ENCODE data around the gene PAFAH1B1.
A peak's percentile ranks its signal among the peaks of the same experiment; 100 is the strongest.

The PAFAH1B1 gene

DNA sequence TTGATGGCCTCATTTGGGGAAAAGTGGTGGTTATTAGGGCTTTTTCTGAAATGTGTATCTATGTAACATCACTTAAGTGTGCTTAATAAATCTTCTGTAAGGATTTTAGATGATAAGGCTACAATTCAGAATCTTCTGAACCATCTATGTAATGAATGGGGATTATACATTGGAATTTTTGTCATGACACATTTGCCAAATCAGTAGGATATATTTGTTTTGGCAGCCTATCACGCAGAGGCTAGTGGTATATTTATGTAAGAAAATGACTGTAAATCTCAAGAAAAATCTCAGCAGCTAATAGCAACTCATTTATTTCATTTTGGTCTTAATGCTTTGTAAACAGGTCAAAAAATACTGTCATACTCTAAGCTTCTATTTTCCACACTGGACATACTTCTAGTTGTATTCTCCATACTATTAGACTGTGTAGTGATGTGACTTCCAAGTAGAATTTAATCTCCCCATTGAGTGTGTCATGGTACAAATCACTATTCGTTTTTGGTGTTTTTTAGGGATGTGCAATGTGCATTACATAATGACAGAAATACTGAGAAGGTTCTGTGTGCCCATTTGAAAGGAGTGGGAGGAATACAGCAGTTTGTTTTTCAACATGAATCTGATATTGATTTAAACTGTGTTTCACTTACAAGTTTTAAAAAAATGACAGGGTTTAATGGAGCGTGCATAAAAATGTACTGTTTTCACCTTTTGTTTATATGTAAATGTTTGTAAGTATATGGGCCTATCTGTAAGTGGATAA, 88.9 kb downstream of the PAFAH1B1 start:
- no peaks in the 10 kb centered on the region for H3K27me3 ChIP-seq (replicated peaks; ENCODE audit: control insufficient read depth, insufficient read depth, low read length)
- H3K4me3 ChIP-seq (ENCODE audit: low read length), result no peak overlapping the region
- no peak overlapping the region for H3K9ac ChIP-seq (ENCODE audit: low read length)
- no peaks in the 10 kb centered on the region for H3K9me3 ChIP-seq (ENCODE audit: control insufficient read depth, low read length)
- H3K4me1 ChIP-seq (ENCODE audit: control insufficient read depth, insufficient read depth, low read length), result peaks cover 12% of the 10 kb centered on the region
- DNase-seq (ENCODE audit: low read depth), result no peak
- H3K36me3 ChIP-seq (ENCODE audit: control insufficient read depth, insufficient read depth, low read length, severe bottlenecking), result peaks cover 69% of the 10 kb centered on the region

DNA sequence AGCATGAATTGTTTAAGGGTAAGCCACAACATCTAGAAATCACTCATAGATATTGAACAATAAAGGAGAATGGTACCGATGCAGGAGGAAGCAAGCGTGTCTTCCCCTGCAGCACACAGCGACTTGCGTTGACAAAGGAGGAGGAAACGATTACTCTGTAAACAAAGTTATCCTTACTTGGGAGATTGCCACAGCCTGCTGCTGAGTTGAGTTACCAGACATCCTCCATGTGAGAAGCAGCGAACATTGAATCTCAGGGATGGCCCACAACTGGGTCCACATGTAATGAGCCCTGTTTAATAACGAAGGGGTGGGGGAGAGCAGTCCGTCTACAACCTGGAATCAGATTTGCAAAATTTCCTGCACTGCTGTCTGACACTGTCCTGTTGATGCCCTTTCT, 90.5 kb downstream of the PAFAH1B1 start:
- H3K4me1 ChIP-seq (ENCODE audit: control insufficient read depth, insufficient read depth, low read length), result peaks cover 18% of the 10 kb centered on the region
- no peak overlapping the region for H3K9ac ChIP-seq (ENCODE audit: low read length)
- H3K36me3 ChIP-seq (ENCODE audit: control insufficient read depth, insufficient read depth, low read length, severe bottlenecking), result peaks cover 63% of the 10 kb centered on the region
- no peaks in the 10 kb centered on the region for H3K9me3 ChIP-seq (ENCODE audit: control insufficient read depth, low read length)
- no peak for DNase-seq (ENCODE audit: low read depth)
- H3K27me3 ChIP-seq (replicated peaks; ENCODE audit: control insufficient read depth, insufficient read depth, low read length), result no peaks in the 10 kb centered on the region
- H3K4me3 ChIP-seq (ENCODE audit: low read length), result no peak overlapping the region

DNA sequence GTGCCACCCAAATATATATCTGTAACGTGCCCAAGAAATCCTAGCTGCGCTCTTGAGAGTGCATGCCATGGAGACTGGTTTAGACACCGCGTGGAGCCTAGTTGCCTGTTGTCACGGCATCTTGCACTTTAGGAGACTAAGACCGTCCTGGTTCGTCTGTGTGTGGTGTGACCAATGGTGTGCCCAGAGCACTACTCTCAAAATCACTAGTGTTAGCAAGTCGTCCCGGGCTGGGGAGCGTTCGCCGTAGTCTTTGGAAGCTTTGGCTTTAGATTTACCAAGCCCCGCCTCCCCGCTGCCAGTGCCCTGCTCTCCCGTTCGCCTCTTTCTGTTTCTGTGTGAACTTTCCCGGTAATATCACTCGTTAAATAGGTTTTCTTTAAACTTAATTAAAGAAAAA, 91.1 kb downstream of the PAFAH1B1 start:
- Histone ChIP-seq H3K27me3 (replicated peaks; ENCODE audit: control insufficient read depth, insufficient read depth, low read length) (no peaks in the 10 kb centered on the region), H3K4me3 (ENCODE audit: low read length) (no peak overlapping the region), H3K4me1 (ENCODE audit: control insufficient read depth, insufficient read depth, low read length) (peaks cover 18% of the 10 kb centered on the region), H3K9me3 (ENCODE audit: control insufficient read depth, low read length) (no peaks in the 10 kb centered on the region), H3K36me3 (ENCODE audit: control insufficient read depth, insufficient read depth, low read length, severe bottlenecking) (peaks cover 63% of the 10 kb centered on the region), H3K9ac (ENCODE audit: low read length) (no peak overlapping the region)
- DNase-seq (ENCODE audit: low read depth), result no peak

GRCh38 chr17:2685696-2686095, 92.2 kb downstream of the PAFAH1B1 start:
- peaks cover 59% of the 10 kb centered on the region for H3K36me3 ChIP-seq (ENCODE audit: control insufficient read depth, insufficient read depth, low read length, severe bottlenecking)
- peaks cover 18% of the 10 kb centered on the region for H3K4me1 ChIP-seq (ENCODE audit: control insufficient read depth, insufficient read depth, low read length)
- H3K4me3 ChIP-seq (ENCODE audit: low read length), result no peak overlapping the region
- DNase-seq (ENCODE audit: low read depth), result no peak
- no peaks in the 10 kb centered on the region for H3K27me3 ChIP-seq (replicated peaks; ENCODE audit: control insufficient read depth, insufficient read depth, low read length)
- H3K9me3 ChIP-seq (ENCODE audit: control insufficient read depth, low read length), result no peaks in the 10 kb centered on the region
- H3K9ac ChIP-seq (ENCODE audit: low read length), result no peak overlapping the region

- Histone ChIP-seq H3K9ac (ENCODE audit: low read length) (peak overlapping the region; percentile 63), H3K36me3 (ENCODE audit: control insufficient read depth, insufficient read depth, low read length, severe bottlenecking) (peaks cover 55% of the 10 kb centered on the region), H3K4me1 (ENCODE audit: control insufficient read depth, insufficient read depth, low read length) (peaks cover 18% of the 10 kb centered on the region), H3K9me3 (ENCODE audit: control insufficient read depth, low read length) (no peaks in the 10 kb centered on the region), H3K4me3 (ENCODE audit: low read length) (no peak overlapping the region), H3K27me3 (replicated peaks; ENCODE audit: control insufficient read depth, insufficient read depth, low read length) (no peaks in the 10 kb centered on the region)
- DNase-seq (ENCODE audit: low read depth), result no peak
These were observed 93.6 kb downstream of the PAFAH1B1 start for GRCh38 chr17:2687074-2687418.

GRCh38 chr17:2688351-2689342, 95.2 kb downstream of the PAFAH1B1 start:
- Histone ChIP-seq H3K9me3 (ENCODE audit: control insufficient read depth, low read length) (no peaks in the 10 kb centered on the region), H3K27me3 (replicated peaks; ENCODE audit: control insufficient read depth, insufficient read depth, low read length) (no peaks in the 10 kb centered on the region), H3K4me1 (ENCODE audit: control insufficient read depth, insufficient read depth, low read length) (peaks cover 18% of the 10 kb centered on the region), H3K9ac (ENCODE audit: low read length) (no peak overlapping the region), H3K4me3 (ENCODE audit: low read length) (no peak overlapping the region), H3K36me3 (ENCODE audit: control insufficient read depth, insufficient read depth, low read length, severe bottlenecking) (peaks cover 55% of the 10 kb centered on the region)
- DNase-seq (ENCODE audit: low read depth), result no peak

DNA sequence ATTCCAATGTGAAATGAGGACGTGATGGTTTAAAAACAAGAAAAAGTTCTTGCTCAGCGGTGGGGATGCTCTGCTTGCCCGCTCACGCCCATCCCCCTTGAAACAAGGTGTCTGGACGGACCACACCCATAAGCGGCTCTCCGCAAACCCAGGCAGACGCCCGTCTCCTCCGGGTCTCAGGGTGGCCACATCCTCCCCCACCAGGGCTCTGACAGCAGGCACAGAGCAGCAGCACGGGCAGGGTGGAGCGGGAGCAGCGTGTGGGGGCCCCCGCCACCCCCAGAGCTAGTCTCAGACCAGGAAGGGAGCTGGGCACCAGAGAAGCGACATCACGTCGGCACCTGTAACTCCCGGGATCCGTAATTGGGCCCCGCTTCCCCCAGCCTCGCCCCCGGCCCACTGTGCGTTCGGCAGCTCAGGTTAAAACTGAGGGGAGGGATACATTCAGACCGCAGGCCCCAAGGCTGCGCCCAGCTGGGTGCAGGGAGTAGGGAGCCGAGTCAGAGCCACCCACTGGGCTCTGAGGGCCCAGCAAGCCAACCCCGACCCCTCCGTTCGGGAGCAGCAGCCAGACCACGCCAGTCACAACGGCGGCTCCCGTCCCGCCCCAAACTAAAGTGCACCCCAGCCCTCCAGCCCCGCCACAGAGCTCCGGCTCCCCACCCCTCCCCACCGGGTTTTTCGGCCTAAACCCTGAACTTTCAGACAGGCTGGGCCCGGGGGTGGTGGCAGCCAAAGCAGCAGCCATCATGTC, 96.1 kb downstream of the PAFAH1B1 start:
- H3K4me3 ChIP-seq (ENCODE audit: low read length), result no peak overlapping the region
- peaks cover 53% of the 10 kb centered on the region for H3K36me3 ChIP-seq (ENCODE audit: control insufficient read depth, insufficient read depth, low read length, severe bottlenecking)
- no peaks in the 10 kb centered on the region for H3K27me3 ChIP-seq (replicated peaks; ENCODE audit: control insufficient read depth, insufficient read depth, low read length)
- no peaks in the 10 kb centered on the region for H3K9me3 ChIP-seq (ENCODE audit: control insufficient read depth, low read length)
- DNase-seq (ENCODE audit: low read depth), result no peak
- no peak overlapping the region for H3K9ac ChIP-seq (ENCODE audit: low read length)
- peaks cover 18% of the 10 kb centered on the region for H3K4me1 ChIP-seq (ENCODE audit: control insufficient read depth, insufficient read depth, low read length)

- Histone ChIP-seq H3K4me3 (ENCODE audit: low read length) (no peak overlapping the region), H3K9me3 (ENCODE audit: control insufficient read depth, low read length) (no peaks in the 10 kb centered on the region), H3K4me1 (ENCODE audit: control insufficient read depth, insufficient read depth, low read length) (peaks cover 18% of the 10 kb centered on the region), H3K27me3 (replicated peaks; ENCODE audit: control insufficient read depth, insufficient read depth, low read length) (no peaks in the 10 kb centered on the region), H3K36me3 (ENCODE audit: control insufficient read depth, insufficient read depth, low read length, severe bottlenecking) (peaks cover 53% of the 10 kb centered on the region), H3K9ac (ENCODE audit: low read length) (no peak overlapping the region)
- DNase-seq (ENCODE audit: low read depth), result no peak
These were observed 97.0 kb downstream of the PAFAH1B1 start for GRCh38 chr17:2690165-2691068.

DNA sequence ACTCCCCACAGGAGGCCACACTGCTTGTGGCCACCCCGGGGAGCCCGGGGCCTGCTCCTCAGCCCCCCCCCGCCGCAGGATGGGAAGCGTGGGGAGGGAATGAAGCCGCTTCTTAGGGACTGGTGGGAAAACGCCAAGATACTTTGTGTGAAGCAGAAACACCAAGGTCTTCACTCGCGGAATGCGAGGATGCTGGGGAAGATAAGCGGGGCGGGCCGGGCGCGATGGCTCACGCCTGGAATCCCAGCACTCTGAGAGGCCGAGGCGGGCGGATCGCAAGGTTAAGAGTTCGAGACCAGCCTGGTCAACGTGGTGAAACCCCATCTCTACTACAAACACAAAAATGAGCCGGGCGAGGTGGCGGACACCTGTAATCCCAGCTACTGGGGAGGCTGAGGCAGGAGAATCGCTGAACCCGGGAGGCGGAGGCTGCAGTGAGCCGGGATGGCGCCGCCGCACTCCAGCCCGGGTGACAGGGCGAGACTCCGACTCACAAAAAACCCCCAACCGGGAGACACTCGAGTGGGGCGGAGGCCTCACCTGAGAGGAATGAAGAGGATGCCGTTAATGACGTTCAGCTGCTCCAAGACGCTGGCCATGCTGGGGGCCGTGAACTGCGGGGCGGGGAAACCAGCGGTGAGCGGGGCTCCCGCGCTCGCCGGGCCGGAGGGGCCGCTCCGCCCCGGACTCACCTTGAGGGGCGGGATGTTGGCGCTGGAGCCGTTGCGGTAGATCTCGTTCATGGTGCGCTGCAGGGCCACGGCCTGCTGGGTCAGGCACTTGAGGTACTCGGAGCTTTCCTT, 97.8 kb downstream of the PAFAH1B1 start:
- H3K36me3 ChIP-seq (ENCODE audit: control insufficient read depth, insufficient read depth, low read length, severe bottlenecking), result peaks cover 62% of the 10 kb centered on the region
- no peaks in the 10 kb centered on the region for H3K9me3 ChIP-seq (ENCODE audit: control insufficient read depth, low read length)
- H3K4me1 ChIP-seq (ENCODE audit: control insufficient read depth, insufficient read depth, low read length), result peaks cover 13% of the 10 kb centered on the region
- no peak for DNase-seq (ENCODE audit: low read depth)
- no peak overlapping the region for H3K9ac ChIP-seq (ENCODE audit: low read length)
- no peak overlapping the region for H3K4me3 ChIP-seq (ENCODE audit: low read length)
- no peaks in the 10 kb centered on the region for H3K27me3 ChIP-seq (replicated peaks; ENCODE audit: control insufficient read depth, insufficient read depth, low read length)

Measured in adipocyte (in vitro differentiated cells).